Stomach smooth muscle (tissue), 2 donors: Measurements from ENCODE around the gene ANKUB1.
"Not testable (repeated sequence)": the region's sequence is repeated elsewhere in the genome, so short reads cannot be mapped to it uniquely, and the experiment has no call there.

Experiments
- H3K27ac ChIP-seq: one replicate; pipeline ENCODE4 v1.7.0; 2013; ENCODE audit warnings: mild to moderate bottlenecking, low read length, inconsistent platforms
- H3K27me3 ChIP-seq, 2 donors: one replicate each; pipeline ENCODE4 v1.7.0; 2013; ENCODE audit warnings: low read length in 2 of 2; ENCODE audit not compliant: insufficient read depth in 2 of 2, control insufficient read depth in 1 of 2
- H3K36me3 ChIP-seq, 2 donors: one replicate each; pipeline ENCODE4 v1.7.0; 2013; ENCODE audit warnings: low read length in 2 of 2; ENCODE audit not compliant: control insufficient read depth in 2 of 2, insufficient read depth in 2 of 2
- H3K4me1 ChIP-seq: one replicate; pipeline ENCODE4 v1.7.0; 2013; ENCODE audit warnings: low read length; ENCODE audit not compliant: control insufficient read depth, insufficient read depth
- H3K4me3 ChIP-seq, 2 donors: one replicate each; pipeline ENCODE4 v1.7.0; 2013; ENCODE audit warnings: low read length in 2 of 2
- H3K9ac ChIP-seq, 2 donors: one replicate each; pipeline ENCODE4 v1.7.0; 2013; ENCODE audit warnings: low read length in 2 of 2, mild to moderate bottlenecking in 1 of 2
- H3K9me3 ChIP-seq, 2 donors: one replicate each; pipeline ENCODE4 v1.7.0; 2013; ENCODE audit warnings: low read length in 2 of 2; ENCODE audit not compliant: control insufficient read depth in 2 of 2
- donor health status: healthy.
- donor health status: Pancreatic carcinoma.

Gene ANKUB1, protein sequence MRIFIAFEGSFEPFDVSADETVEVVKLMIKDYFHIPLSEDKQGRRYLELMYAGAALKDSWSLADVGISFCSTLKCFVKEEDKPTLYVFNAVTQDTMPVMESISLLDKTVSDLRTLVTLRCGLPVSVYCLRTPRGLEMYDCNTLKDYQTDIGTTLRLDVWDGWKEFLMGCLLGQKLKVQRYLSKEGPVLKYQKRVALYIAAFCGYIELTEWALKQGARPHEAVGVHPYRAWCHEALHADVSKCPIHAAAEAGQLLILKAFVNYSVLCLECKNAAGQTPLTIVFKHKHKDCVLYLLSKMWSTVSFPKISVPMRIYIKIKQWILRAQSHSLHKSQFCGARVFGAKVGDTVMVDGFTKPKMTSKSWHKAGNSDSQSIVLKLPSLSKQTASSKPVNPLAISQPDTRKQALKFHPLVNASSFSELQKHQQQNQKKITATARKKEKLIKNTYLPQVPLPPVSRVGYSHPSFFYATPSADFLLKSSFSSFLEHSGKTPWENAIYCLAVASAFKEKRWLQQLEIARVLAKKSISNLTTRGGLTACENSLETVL

DNA sequence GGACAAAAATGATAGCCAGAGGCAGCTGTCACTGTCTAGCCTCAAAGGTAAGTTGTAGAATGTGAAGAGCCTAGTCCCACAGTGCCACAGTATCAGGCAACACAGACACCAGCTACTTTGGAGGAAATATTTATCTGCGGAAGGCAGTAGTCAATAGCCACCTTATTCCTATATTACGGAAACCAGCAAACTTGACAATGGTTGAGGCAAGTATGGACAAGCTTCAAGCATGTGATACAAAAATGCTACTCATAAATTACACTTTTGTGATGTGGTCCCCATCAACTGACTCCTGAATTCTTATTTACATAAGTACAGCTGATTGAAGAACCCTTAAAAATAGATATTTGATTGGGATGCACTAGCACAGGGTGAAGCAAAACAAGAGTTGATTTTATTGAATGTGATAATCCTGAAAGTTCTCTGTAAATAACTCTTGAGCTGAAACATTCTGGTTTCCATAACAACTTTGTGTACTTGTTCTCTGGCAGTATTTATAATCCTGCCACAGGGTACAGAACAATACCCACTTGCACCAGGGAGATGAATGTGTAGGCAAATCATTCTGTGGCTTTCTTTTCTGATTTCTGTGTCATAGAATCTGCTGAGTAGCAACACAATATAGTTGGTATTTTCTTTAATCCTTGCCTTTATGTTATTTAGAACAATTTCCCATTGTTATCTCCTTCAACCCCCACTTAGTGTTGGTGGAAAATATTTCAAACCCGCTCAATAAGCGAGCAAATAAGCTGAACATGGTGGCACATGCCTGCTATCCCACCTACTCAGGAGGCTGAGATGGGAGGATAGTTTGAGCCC, at the start of gene ANKUB1:
Gene ANKUB1 (minus strand): TSS at position 103 of the 819 bp plus-strand sequence. CDS start 188 bp downstream, outside the sequence.
- H3K27me3 ChIP-seq, result peaks cover 0 to 3% of the 10 kb centered on the region in 2 donors
- H3K4me1 ChIP-seq, result no peaks in the 10 kb centered on the region
- H3K27ac ChIP-seq, result no peak within 1 kb of the TSS
- no peak within 1 kb of the TSS for H3K9ac ChIP-seq
- no peak within 1 kb of the TSS for H3K4me3 ChIP-seq
- H3K9me3 ChIP-seq, result no peaks in the 10 kb centered on the region
- H3K36me3 ChIP-seq, result no peaks in the 10 kb centered on the region

DNA sequence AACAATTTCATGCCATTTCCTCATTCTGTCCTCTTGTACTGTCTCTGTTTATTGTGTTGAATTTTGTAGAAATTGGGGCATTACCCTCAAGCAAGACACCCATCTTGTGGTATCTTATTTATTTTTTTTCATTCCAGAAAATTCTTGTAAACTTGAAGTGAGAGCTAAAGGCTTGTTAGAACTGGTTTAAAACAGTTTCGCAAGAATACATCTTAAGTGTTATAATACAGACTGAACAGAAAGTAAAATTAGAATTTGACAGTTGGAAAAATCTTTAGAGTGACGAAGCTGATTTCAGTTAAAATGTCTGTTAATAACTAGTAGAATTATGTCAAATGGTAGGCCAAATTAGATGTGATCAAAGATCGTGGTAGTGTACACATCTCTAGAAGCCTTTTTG, 47.5 kb upstream of the ANKUB1 start:
- Histone ChIP-seq H3K36me3 (no peaks in the 10 kb centered on the region), H3K9ac (no peak overlapping the region), H3K9me3 (no peaks in the 10 kb centered on the region), H3K27me3 (no peaks in the 10 kb centered on the region), H3K4me3 (no peak overlapping the region), H3K27ac (no peak overlapping the region), H3K4me1 (no peaks in the 10 kb centered on the region)

DNA sequence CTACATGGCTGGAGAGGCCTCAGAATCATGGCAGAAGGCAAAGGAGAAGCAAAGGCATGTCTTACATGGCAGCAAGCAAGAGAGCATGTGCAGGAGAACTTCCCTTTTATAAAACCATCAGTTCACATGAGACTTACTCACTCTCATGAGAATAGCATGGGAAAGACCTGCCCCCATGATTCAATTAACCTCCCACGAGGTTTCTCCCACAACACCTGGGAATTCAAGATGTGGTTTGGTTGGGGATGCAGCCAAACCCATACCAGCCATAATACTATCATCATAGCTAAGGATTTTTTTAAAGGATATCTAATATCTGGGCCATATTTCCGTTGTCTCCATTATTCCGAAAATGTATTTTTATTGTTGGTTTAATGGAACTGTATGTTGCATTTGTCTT, 47.1 kb upstream of the ANKUB1 start:
- not testable (repeated sequence) for H3K36me3 ChIP-seq

DNA sequence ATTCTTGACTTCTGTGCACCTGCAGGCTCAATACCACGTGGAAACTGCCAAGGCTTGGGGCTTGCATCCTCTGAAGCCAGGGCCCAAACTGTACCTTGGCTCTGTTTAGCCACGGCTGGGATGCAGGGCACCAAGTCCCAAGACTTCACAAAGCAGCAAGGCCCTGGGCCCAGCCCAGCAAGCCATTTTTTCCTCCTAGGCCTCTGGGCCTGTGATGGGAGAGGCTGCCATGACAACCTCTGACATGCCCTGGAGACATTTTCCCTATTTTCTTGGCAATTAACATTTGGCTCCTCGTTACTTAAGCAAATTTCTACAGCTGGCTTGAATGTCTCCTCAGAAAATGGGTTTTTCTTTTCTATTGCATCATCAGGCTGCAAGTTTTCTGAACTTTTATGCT, 46.1 kb upstream of the ANKUB1 start:
- not testable (repeated sequence) for H3K4me1 ChIP-seq, H3K9me3 ChIP-seq, H3K36me3 ChIP-seq, H3K27ac ChIP-seq, H3K4me3 ChIP-seq, H3K27me3 ChIP-seq, H3K9ac ChIP-seq

More for the DNA sequence above, 47.1 kb upstream of the ANKUB1 start:
- not testable (repeated sequence) for H3K27me3 ChIP-seq, H3K4me3 ChIP-seq, H3K4me1 ChIP-seq, H3K9me3 ChIP-seq, H3K9ac ChIP-seq, H3K27ac ChIP-seq

DNA sequence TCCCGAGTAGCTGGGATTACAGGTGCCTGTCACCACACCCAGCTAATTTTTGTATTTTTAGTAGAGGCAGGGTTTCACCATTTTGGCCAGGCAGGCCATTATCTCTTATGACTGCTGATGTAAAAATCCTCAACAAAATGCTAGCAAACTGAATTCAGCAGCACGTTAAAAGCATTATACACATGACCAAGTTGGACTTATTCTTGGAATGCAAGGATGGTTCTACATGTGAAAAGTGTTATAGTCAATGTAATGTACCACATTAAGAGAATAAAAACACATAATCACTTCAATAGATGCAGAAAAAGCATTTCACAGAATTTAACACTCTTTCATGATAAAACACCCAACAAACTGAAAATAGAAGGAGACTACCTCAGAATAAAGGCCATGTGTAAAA, 40.9 kb upstream of the ANKUB1 start:
- H3K9me3 ChIP-seq, result no peaks in the 10 kb centered on the region
- H3K27ac ChIP-seq, result no peak overlapping the region
- H3K36me3 ChIP-seq, result no peaks in the 10 kb centered on the region
- no peak overlapping the region for H3K4me3 ChIP-seq
- H3K4me1 ChIP-seq, result no peaks in the 10 kb centered on the region
- no peaks in the 10 kb centered on the region for H3K27me3 ChIP-seq
- H3K9ac ChIP-seq, result no peak overlapping the region

DNA sequence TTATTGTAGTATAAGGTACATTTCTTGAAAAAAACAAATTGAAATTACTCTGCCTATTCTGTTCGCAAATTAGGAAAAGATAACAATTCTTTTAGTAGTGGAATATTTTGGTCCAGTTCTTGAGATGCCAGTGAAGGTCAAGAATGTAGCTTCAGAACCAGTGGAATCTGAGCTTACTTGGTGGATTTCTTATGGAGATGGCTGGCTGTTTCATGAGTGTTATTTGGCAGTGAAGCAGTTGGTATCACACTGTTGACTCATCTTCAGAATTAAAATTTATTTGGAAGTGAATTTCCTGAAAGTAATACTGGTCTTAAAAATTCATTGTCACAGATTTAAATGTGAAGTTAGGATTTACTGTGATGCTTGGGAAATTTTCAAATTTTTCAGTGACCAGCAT, 39.7 kb upstream of the ANKUB1 start:
- Histone ChIP-seq H3K27me3 (no peaks in the 10 kb centered on the region), H3K9ac (no peak overlapping the region), H3K9me3 (no peaks in the 10 kb centered on the region), H3K4me1 (no peaks in the 10 kb centered on the region), H3K36me3 (no peaks in the 10 kb centered on the region), H3K27ac (no peak overlapping the region), H3K4me3 (no peak overlapping the region)

DNA sequence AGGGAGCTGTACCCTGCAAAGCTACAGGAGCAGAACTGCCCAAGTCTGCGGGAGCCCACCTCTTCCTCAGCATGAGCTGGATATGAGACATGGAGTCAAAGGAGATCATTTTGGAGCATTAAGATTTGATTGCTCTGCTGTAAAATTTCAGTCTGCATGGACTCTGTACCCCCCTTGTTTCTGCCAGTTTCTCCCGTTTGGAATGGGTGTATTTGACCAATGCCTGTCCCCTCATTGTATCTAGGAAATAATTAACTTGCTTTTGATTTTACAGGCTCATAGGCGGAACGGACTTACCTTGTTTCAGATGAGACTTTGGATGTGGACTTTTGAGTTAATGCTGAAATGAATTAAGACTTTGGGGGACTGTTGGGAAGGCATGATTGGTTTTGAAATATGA, 39.0 kb upstream of the ANKUB1 start:
- Histone ChIP-seq H3K27ac (no peak overlapping the region), H3K4me3 (no peak overlapping the region), H3K27me3 (no peaks in the 10 kb centered on the region), H3K9ac (no peak overlapping the region), H3K9me3 (no peaks in the 10 kb centered on the region), H3K4me1 (no peaks in the 10 kb centered on the region), H3K36me3 (no peaks in the 10 kb centered on the region)

DNA sequence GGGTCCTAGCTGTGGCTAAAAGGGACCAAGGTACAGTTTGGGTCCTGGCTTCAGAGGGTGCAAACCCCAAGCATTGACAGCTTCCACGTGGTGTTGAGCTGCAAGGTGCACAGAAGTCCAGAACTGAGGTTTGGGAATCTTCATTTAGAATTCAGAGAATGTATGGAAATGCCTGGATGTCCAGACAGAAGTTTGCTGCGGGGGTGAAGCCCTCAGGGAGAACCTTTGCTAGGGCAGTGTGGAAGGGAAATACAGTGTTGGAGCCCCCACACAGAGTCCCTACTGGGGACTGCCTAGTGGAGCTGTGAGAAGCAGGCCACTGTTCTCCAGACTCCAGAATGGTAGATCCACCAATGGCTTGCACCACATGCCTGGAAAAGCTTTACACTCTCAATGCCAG, 38.5 kb upstream of the ANKUB1 start:
- H3K4me3 ChIP-seq, result no peak overlapping the region
- H3K36me3 ChIP-seq, result no peaks in the 10 kb centered on the region
- H3K9ac ChIP-seq, result no peak overlapping the region
- H3K4me1 ChIP-seq, result peaks cover 3% of the 10 kb centered on the region
- H3K27ac ChIP-seq, result no peak overlapping the region
- H3K27me3 ChIP-seq, result no peaks in the 10 kb centered on the region
- H3K9me3 ChIP-seq, result no peaks in the 10 kb centered on the region

DNA sequence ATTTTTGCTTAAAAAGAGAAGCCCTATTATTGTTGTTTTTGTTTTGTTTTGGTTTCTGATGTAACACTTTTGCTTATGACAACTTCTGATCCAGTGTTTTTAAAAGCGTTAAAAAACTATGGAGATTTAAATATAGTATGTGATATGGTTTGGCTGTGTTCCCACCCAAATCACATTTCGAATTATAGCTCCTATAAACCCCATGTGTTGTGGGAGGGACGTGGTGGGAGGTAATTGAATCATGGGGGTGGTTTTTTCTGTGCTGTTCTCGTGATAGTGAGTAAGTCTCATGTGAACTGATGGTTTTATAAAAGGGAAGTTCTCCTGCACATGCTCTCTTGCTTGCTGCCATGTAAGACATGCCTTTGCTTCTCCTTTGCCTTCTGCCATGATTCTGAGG, 37.3 kb upstream of the ANKUB1 start:
- H3K4me3 ChIP-seq, H3K4me1 ChIP-seq, H3K9ac ChIP-seq, H3K27ac ChIP-seq, H3K9me3 ChIP-seq, H3K27me3 ChIP-seq, H3K36me3 ChIP-seq: not testable (repeated sequence)

DNA sequence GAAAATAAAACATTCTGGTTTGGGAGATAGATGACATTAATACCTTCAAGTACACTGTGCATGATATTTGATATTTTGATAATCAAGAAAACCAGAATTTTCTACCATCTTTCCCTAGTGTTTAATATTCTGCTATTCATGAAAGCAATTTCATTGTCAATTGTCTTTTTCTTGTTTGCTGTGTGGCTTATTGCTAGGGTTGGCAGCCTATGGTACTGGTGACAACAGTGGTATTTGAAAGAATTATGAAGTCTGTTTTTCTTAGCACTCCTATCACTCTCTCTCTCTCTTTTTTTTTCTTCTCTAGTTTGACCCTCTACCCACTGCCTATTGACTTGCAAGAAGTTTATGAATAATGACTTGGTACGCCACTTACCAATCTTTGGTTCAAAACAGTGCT, 36.0 kb upstream of the ANKUB1 start:
- no peak overlapping the region for H3K27ac ChIP-seq
- no peak overlapping the region for H3K9ac ChIP-seq
- no peaks in the 10 kb centered on the region for H3K27me3 ChIP-seq
- H3K9me3 ChIP-seq, result no peaks in the 10 kb centered on the region
- H3K4me3 ChIP-seq, result no peak overlapping the region
- H3K4me1 ChIP-seq, result peaks cover 3% of the 10 kb centered on the region
- no peaks in the 10 kb centered on the region for H3K36me3 ChIP-seq

DNA sequence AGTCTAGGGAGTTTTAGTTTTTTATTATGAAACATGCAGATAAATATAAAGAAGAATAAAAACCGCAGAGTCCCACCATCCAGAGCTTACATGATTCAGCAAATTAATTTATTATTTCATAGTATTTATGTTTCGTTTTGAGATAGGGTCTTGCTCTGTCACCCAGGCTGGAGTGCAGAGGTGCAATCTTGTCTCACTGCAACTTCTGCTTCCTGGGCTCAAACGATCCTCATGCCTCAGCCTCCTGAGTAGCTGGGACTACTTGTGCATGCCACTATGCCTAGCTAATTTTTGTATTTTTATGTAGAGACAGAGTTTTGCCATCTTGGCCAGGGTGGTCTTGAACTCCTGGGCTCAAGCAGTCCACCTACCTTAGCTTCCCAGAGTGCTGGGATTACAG, 34.3 kb upstream of the ANKUB1 start:
- Histone ChIP-seq H3K4me3 (no peak overlapping the region), H3K4me1 (peaks cover 3% of the 10 kb centered on the region), H3K9me3 (no peaks in the 10 kb centered on the region), H3K27ac (no peak overlapping the region), H3K9ac (no peak overlapping the region), H3K36me3 (no peaks in the 10 kb centered on the region), H3K27me3 (no peaks in the 10 kb centered on the region)
